HG03025 (cell line): ENCODE measurements around the gene NFE2L2.
"Not testable (repeated sequence)": the region's sequence is repeated elsewhere in the genome, so short reads cannot be mapped to it uniquely, and the experiment has no call there.

Experiments
- ATAC-seq: cut with Tn5 transposase; IDR thresholded peaks from one replicate; pipeline ENCODE4 v1.9.1; 2021; ENCODE audit warnings: mild to moderate bottlenecking, moderate library complexity; ENCODE audit not compliant: unreplicated experiment, low FRiP score

The NFE2L2 gene

GRCh38 chr2:177281400-177282180 is 17.1 kb upstream of the NFE2L2 start:
- ATAC-seq: no peak

GRCh38 chr2:177279847-177280246 is 15.3 kb upstream of the NFE2L2 start:
- no peak for ATAC-seq

GRCh38 chr2:177275743-177276055 is 11.2 kb upstream of the NFE2L2 start:
- ATAC-seq: no peak

- ATAC-seq: no peak
Measured at GRCh38 chr2:177275040-177275742, 10.7 kb upstream of the NFE2L2 start.

- no peak for ATAC-seq
Measured at GRCh38 chr2:177273408-177273807, 8.9 kb upstream of the NFE2L2 start.

- no peak for ATAC-seq
Measured at GRCh38 chr2:177272765-177273164, 8.2 kb upstream of the NFE2L2 start.

GRCh38 chr2:177271981-177272666 is 7.6 kb upstream of the NFE2L2 start:
- ATAC-seq: no peak

GRCh38 chr2:177270531-177270930 is 6.0 kb upstream of the NFE2L2 start:
- no peak for ATAC-seq

- no peak for ATAC-seq
Measured at GRCh38 chr2:177268901-177269300, 4.4 kb upstream of the NFE2L2 start.

- no peak for ATAC-seq
Measured at GRCh38 chr2:177268187-177268871, 3.8 kb upstream of the NFE2L2 start.

- ATAC-seq: not testable (repeated sequence)
Measured at GRCh38 chr2:177266955-177267354, 2.4 kb upstream of the NFE2L2 start.

- ATAC-seq: no peak
Measured at GRCh38 chr2:177265824-177266817, 1.6 kb upstream of the NFE2L2 start.

- ATAC-seq: peak; percentile 19
Measured at GRCh38 chr2:177264209-177264692, 276 bp downstream of the NFE2L2 start.

GRCh38 chr2:177263451-177264208 is 897 bp downstream of the NFE2L2 start:
- ATAC-seq: peak; percentile 49

GRCh38 chr2:177262958-177263450 is 1.5 kb downstream of the NFE2L2 start:
- ATAC-seq: no peak

- no peak for ATAC-seq
Measured at GRCh38 chr2:177262092-177262491, 2.4 kb downstream of the NFE2L2 start.

- ATAC-seq: no peak
Measured at GRCh38 chr2:177261116-177262060, 3.1 kb downstream of the NFE2L2 start.

- ATAC-seq: no peak
Measured at GRCh38 chr2:177260379-177260778, 4.1 kb downstream of the NFE2L2 start.
